Choroid plexus epithelial cell (primary cell): ENCODE data around the gene MT1G.

Experiments used
- DNase-seq: peaks from one replicate; pipeline ENCODE4 v3.0.0-alpha.2; 2010; ENCODE audit warnings: low read depth
- H3K4me3 ChIP-seq: 2 replicates; pipeline ENCODE4 v1.5.1; 2011; ENCODE audit warnings: low read depth, mild to moderate bottlenecking, control low read depth, low read length, moderate library complexity
- TF ChIP-seq, protein P1 (sequence below): conservative IDR thresholded peaks from 2 replicates; pipeline ENCODE4 v1.5.1; 2011; ENCODE audit warnings: low read depth, mild to moderate bottlenecking, control low read depth, inconsistent platforms, low read length, moderate library complexity

Gene MT1G

DNA sequence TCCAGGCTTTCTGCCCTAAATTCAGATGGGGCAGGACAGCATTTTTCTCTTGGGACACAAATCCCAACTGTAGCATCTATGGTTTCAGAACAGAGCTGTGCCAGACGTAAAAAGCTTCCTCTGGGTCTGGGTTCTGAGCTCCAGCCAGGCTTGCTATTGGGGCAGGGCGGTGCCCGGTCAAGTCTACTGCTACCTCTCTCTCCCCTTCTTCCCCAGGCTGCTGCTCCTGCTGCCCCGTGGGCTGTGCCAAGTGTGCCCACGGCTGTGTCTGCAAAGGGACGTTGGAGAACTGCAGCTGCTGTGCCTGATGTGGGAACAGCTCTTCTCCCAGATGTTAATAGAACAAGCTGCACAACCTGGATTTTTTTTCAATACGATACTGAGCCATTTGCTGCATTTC is 34.3 kb downstream of the MT1G start:
- no peak for DNase-seq
- no peak overlapping the region for H3K4me3 ChIP-seq
- TF ChIP-seq, protein P1, sequence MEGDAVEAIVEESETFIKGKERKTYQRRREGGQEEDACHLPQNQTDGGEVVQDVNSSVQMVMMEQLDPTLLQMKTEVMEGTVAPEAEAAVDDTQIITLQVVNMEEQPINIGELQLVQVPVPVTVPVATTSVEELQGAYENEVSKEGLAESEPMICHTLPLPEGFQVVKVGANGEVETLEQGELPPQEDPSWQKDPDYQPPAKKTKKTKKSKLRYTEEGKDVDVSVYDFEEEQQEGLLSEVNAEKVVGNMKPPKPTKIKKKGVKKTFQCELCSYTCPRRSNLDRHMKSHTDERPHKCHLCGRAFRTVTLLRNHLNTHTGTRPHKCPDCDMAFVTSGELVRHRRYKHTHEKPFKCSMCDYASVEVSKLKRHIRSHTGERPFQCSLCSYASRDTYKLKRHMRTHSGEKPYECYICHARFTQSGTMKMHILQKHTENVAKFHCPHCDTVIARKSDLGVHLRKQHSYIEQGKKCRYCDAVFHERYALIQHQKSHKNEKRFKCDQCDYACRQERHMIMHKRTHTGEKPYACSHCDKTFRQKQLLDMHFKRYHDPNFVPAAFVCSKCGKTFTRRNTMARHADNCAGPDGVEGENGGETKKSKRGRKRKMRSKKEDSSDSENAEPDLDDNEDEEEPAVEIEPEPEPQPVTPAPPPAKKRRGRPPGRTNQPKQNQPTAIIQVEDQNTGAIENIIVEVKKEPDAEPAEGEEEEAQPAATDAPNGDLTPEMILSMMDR, result no peak

DNA sequence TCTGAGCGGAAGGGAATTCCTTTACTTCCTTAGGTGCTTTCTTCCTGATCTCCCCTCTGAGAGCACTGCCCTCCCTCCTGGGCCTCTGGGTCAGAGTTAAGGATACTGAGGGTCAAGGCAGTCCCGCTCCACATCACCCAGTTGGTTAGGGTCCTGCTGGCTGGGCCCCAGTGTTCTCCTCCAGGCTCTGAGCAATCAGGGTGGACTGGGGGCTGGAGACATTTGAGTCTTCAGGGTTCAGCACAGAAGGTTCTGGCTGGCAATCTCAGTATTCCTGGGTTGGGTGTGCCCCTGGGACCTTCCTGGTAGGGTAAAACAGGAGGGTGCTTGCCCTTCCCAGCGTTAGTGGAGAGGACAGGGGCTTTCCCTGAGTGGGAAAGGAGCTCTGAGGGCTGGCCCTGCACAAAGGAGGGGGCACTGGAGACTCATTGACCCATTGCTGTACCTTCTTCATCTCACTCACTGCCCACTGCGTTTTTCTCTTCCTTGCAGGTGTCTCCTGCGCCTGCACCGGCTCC is 35.0 kb downstream of the MT1G start:
- TF ChIP-seq, protein P1, result no peak
- H3K4me3 ChIP-seq, result peak overlapping the region; percentile 53
- DNase-seq, result no peak

GRCh38 chr16:56632156-56632847 is 35.6 kb downstream of the MT1G start, which contains the start of gene MT1M:
MT1M (plus strand) TSS chr16:56632659; CDS start chr16:56632732, 73 bp downstream.
- DNase-seq, result no peak
- TF ChIP-seq, protein P1, result no peak
- peak within 1 kb of the TSS; percentile 53 for H3K4me3 ChIP-seq

DNA sequence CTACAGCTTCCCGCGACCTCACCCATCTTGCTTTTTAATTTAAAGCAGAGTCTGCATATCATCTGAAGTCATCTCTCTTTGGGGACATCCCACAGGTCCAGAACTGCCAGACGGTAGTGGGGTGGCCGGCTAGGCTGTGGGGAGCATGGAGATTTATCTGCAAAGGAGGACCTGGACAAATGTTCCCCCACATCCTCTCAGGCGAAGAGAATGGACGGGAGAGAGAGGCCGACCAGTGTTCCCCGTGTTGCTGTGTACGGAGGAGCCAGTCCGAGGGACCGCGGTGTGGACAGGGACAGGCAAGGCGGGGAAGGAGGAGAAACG is 36.1 kb downstream of the MT1G start:
- no peak for DNase-seq
- TF ChIP-seq, protein P1, result no peak
- H3K4me3 ChIP-seq, result peak overlapping the region; percentile 53

GRCh38 chr16:56631197-56631596 is 36.7 kb downstream of the MT1G start:
- no peak overlapping the region for H3K4me3 ChIP-seq
- DNase-seq, result no peak
- TF ChIP-seq, protein P1, result no peak

DNA sequence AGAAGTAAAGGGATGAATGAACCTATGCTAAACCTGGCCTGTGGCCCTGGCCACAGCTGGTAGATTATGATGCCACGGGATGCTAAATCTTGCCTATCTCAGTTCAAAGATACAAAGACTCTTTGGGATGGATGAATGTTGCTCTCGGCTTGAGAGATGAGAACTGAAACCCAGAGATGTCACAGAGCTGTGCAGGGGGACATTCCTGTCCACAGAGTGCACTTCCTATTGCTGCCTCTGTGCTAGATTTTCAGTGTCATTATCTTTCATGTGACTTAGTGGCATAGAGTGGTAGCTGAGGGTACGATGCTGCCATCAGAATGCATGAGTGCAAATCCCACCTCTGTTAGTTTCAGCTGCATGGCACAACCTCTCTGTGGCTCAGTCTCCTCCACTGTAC is 37.7 kb downstream of the MT1G start:
- DNase-seq, result no peak
- H3K4me3 ChIP-seq, result no peak overlapping the region
- TF ChIP-seq, protein P1, result no peak

DNA sequence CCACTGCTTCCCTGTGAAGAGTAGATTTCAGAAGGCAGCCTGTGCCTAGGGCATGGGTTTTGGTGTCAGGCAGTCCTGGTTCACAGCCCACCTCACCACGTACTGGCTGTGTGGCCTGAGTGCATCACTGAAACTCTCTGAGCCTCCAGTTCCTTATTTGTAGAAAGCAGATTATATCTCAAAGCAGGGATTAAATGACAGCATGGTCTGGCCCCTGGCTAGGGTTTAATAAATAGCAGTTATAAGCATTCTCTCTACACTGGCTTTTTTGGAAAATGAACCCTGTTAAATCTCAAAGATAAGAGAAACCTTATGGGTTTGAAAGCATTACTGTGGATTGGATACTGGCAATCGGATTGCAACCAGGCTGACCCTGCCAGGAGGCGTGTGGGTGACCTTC is 38.3 kb downstream of the MT1G start:
- no peak for DNase-seq
- TF ChIP-seq, protein P1, result no peak
- no peak overlapping the region for H3K4me3 ChIP-seq
